Measurements from ENCODE around the gene LARP1. TPM values are rescaled to one million over a fixed set of nuclear protein-coding genes. Genes with fewer than 3 reads are reported as not detected.
"Not testable (repeated sequence)": the region's sequence is repeated elsewhere in the genome, so short reads cannot be mapped to it uniquely, and the experiment has no call there.

LARP1 gene
- total and polyA plus RNA-seq, 10 of the 15 experiments (the other 5 are each of a cell fraction or from before 2014, with no cell fraction given): 22.6 to 227 (median 60.8) TPM

GRCh38 chr5:154749491-154749890, 5.7 kb upstream of the LARP1 start:
- DNase-seq (ENCODE audit: low read depth, low spot score): no peak
- RAD21 ChIA-PET (ENCODE audit: unreplicated experiment): no interaction called here
- POLR2A ChIA-PET: no interaction called here
- Histone ChIP-seq H3K9ac (ENCODE audit: control insufficient read depth, insufficient read depth, low read length) (no peak overlapping the region), H4K20me1 (ENCODE audit: control insufficient read depth, insufficient read depth) (no peaks in the 10 kb centered on the region), H3K9me3 (replicated peaks; ENCODE audit: control insufficient read depth, insufficient read depth, low read length) (no peaks in the 10 kb centered on the region), H3K4me2 (ENCODE audit: control insufficient read depth, insufficient read depth) (no peak overlapping the region), H3K4me3 (no peak overlapping the region), H3K27ac (ENCODE audit: control insufficient read depth, insufficient read depth) (no peak overlapping the region), H2AFZ (ENCODE audit: control insufficient read depth, low read depth, low read length) (no peak overlapping the region), H3K79me2 (ENCODE audit: control insufficient read depth, insufficient read depth, low read length) (peaks cover 12% of the 10 kb centered on the region), H3K27me3 (replicated peaks in 1 of 2; ENCODE audit: control insufficient read depth in 2 of 2, insufficient read depth in 2 of 2, low read length in 1 of 2) (no peaks in the 10 kb centered on the region), H3K4me1 (ENCODE audit: control insufficient read depth, insufficient read depth, low read length) (peaks cover 10% of the 10 kb centered on the region), H3K36me3 (ENCODE audit: control insufficient read depth in 2 of 2, insufficient read depth in 2 of 2, low read length in 1 of 2) (no peaks in the 10 kb centered on the region)
- no peak for ATAC-seq
- no peak for FAIRE-seq
- SMC1A ChIA-PET (ENCODE audit: uncharacterized antibody, unreplicated experiment): no interaction called here
- intact Hi-C loops (cut with micrococcal nuclease; ENCODE audit: unreplicated experiment): no loop called here
- CTCF ChIA-PET: no interaction called here
- no TSS peak for BruUV-seq (replicated peaks)
- 0% methylated on average over 1 of the region's 1 CpG for WGBS (ENCODE audit: insufficient coverage, insufficient replicate concordance, low lambda C conversion rate, missing lambda C conversion rate)
- in situ Hi-C loops (cut with MboI): no loop called here
- TF ChIP-seq ETV6 (conservative IDR thresholded peaks at IDR 0.05 in 1 of 2, IDR thresholded peaks at IDR 0.05 in 1 of 2; ENCODE audit: borderline replicate concordance in 1 of 2, low read depth in 1 of 2): no peak
- TF ChIP-seq SP1 (IDR thresholded peaks at IDR 0.05; ENCODE audit: low read depth, low read length): no peak
- no peak for TF ChIP-seq MXI1 (IDR thresholded peaks at IDR 0.05; ENCODE audit: low read depth, low read length)

GRCh38 chr5:154750641-154751040, 4.5 kb upstream of the LARP1 start:
- peaks cover 19% of the 10 kb centered on the region for H3K79me2 ChIP-seq (ENCODE audit: control insufficient read depth, insufficient read depth, low read length)

More at GRCh38 chr5:154750641-154751040, 4.5 kb upstream of the LARP1 start:
- WGBS (ENCODE audit: insufficient coverage, insufficient replicate concordance, low lambda C conversion rate, missing lambda C conversion rate): 89% methylated on average over 2 of the region's 2 CpGs
- POLR2A ChIA-PET; H3K4me2 ChIP-seq (ENCODE audit: control insufficient read depth, insufficient read depth); DNase-seq (ENCODE audit: low read depth, low spot score); FAIRE-seq; BruUV-seq (replicated peaks); RAD21 ChIA-PET (ENCODE audit: unreplicated experiment); SMC1A ChIA-PET (ENCODE audit: uncharacterized antibody, unreplicated experiment); H4K20me1 ChIP-seq (ENCODE audit: control insufficient read depth, insufficient read depth); H3K4me3 ChIP-seq; H2AFZ ChIP-seq (ENCODE audit: control insufficient read depth, low read depth, low read length); H3K27ac ChIP-seq (ENCODE audit: control insufficient read depth, insufficient read depth); H3K36me3 ChIP-seq (ENCODE audit: control insufficient read depth in 2 of 2, insufficient read depth in 2 of 2, low read length in 1 of 2); H3K4me1 ChIP-seq (ENCODE audit: control insufficient read depth, insufficient read depth, low read length); H3K9ac ChIP-seq (ENCODE audit: control insufficient read depth, insufficient read depth, low read length); H3K27me3 ChIP-seq (replicated peaks in 1 of 2; ENCODE audit: control insufficient read depth in 2 of 2, insufficient read depth in 2 of 2, low read length in 1 of 2); CTCF ChIA-PET; ATAC-seq; H3K9me3 ChIP-seq (replicated peaks; ENCODE audit: control insufficient read depth, insufficient read depth, low read length): not testable (repeated sequence)
- intact Hi-C loops (cut with micrococcal nuclease; ENCODE audit: unreplicated experiment): loop anchor here (10.0 kb wide), 1 partner anchor 246 kb away; no protein-coding TSS in a partner anchor
- in situ Hi-C loops (cut with MboI): loop anchor here (5.0 kb wide), 1 partner anchor 112 kb away; no protein-coding TSS in a partner anchor

Measured in GM12878 (cell line).